DND-41 (cell line): ENCODE measurements around the gene BNC1.
"Not testable (repeated sequence)": the region's sequence is repeated elsewhere in the genome, so short reads cannot be mapped to it uniquely, and the experiment has no call there.

Experiments used
- ATAC-seq: fragments of 200-7000 bp; cut with Tn5 transposase; 3 replicates; pipeline ENCODE4 v1.9.1; 2021; ENCODE audit warnings: low read depth; ENCODE audit not compliant: insufficient read depth
- DNase-seq: peaks from one replicate; pipeline ENCODE4 v3.0.0-alpha.2; 2020
- H2AFZ ChIP-seq: 2 replicates; pipeline ENCODE4 v1.6.0; 2012; ENCODE audit warnings: low read depth, low read length
- H3K27ac ChIP-seq: 2 replicates; pipeline ENCODE4 v1.5.1; 2012; ENCODE audit warnings: low read length, inconsistent platforms
- H3K27me3 ChIP-seq: fragments of 200-600 bp; sonication (generic); 2 replicates; pipeline ENCODE4 v1.6.0; 2012; ENCODE audit warnings: low read length, mild to moderate bottlenecking, inconsistent platforms; ENCODE audit not compliant: insufficient read depth, poor library complexity
- H3K36me3 ChIP-seq: 2 replicates; pipeline ENCODE4 v1.5.1; 2012; ENCODE audit warnings: low read length, inconsistent platforms; ENCODE audit not compliant: insufficient read depth
- H3K4me1 ChIP-seq: 2 replicates; pipeline ENCODE4 v1.5.1; 2012; ENCODE audit warnings: mild to moderate bottlenecking, low read length; ENCODE audit not compliant: insufficient read depth
- H3K4me2 ChIP-seq: 2 replicates; pipeline ENCODE4 v1.6.0; 2012; ENCODE audit warnings: mild to moderate bottlenecking, moderate library complexity, low read length, inconsistent platforms; ENCODE audit not compliant: insufficient read depth
- H3K4me3 ChIP-seq, 2 experiments: fragments of 200-600 bp in 1 of 2; shearing (Covaris generic) in 1 of 2; 2 replicates each; pipeline ENCODE4 v1.5.1; 2012 to 2016; ENCODE audit warnings: inconsistent platforms in 2 of 2, low read length in 2 of 2, mild to moderate bottlenecking in 2 of 2, low read depth in 1 of 2, moderate library complexity in 1 of 2
- H3K79me2 ChIP-seq: 2 replicates; pipeline ENCODE4 v1.6.0; 2012; ENCODE audit warnings: low read length, inconsistent platforms; ENCODE audit not compliant: insufficient read depth
- H3K9ac ChIP-seq: 2 replicates; pipeline ENCODE4 v1.6.0; 2012; ENCODE audit warnings: low read depth, mild to moderate bottlenecking, inconsistent platforms, low read length, moderate library complexity
- H3K9me3 ChIP-seq: 2 replicates; pipeline ENCODE4 v1.5.1; 2012; ENCODE audit warnings: low read length, moderate library complexity, mild to moderate bottlenecking, inconsistent platforms; ENCODE audit not compliant: insufficient read depth, severe bottlenecking
- H4K20me1 ChIP-seq: 2 replicates; pipeline ENCODE4 v1.6.0; 2012; ENCODE audit warnings: low read length; ENCODE audit not compliant: insufficient read depth
- CTCF ChIP-seq: IDR thresholded peaks from 2 replicates; pipeline ENCODE4 v1.5.1; 2012; ENCODE audit warnings: borderline replicate concordance, low read length, moderate library complexity, mild to moderate bottlenecking; ENCODE audit not compliant: poor library complexity, severe bottlenecking; ENCODE audit errors: extremely low read depth
- EZH2 ChIP-seq: IDR thresholded peaks from 3 replicates; pipeline ENCODE4 v1.6.1; 2012; ENCODE audit warnings: borderline replicate concordance, low read depth, mild to moderate bottlenecking, moderate library complexity, low read length, inconsistent platforms; ENCODE audit not compliant: severe bottlenecking

The BNC1 gene

GRCh38 chr15:83270176-83270575 lies 14.3 kb downstream of the BNC1 start:
- DNase-seq (no peak), ATAC-seq (no peak)
- Histone ChIP-seq H3K4me1 (no peaks in the 10 kb centered on the region), H3K9me3 (no peaks in the 10 kb centered on the region), H2AFZ (no peak overlapping the region), H3K27ac (no peak overlapping the region), H3K79me2 (no peaks in the 10 kb centered on the region), H4K20me1 (no peaks in the 10 kb centered on the region), H3K27me3 (peaks cover 11% of the 10 kb centered on the region), H3K9ac (no peak overlapping the region), H3K4me3 (no peak overlapping the region), H3K4me2 (no peak overlapping the region), H3K36me3 (no peaks in the 10 kb centered on the region)
- no peak for TF ChIP-seq CTCF
- no peak for TF ChIP-seq EZH2

GRCh38 chr15:83268147-83268546 lies 16.3 kb downstream of the BNC1 start:
- Histone ChIP-seq H4K20me1 (no peaks in the 10 kb centered on the region), H2AFZ (no peak overlapping the region), H3K4me2 (no peak overlapping the region), H3K9me3 (no peaks in the 10 kb centered on the region), H3K36me3 (no peaks in the 10 kb centered on the region), H3K79me2 (no peaks in the 10 kb centered on the region), H3K9ac (no peak overlapping the region), H3K4me3 (no peak overlapping the region), H3K27ac (no peak overlapping the region), H3K27me3 (peaks cover 12% of the 10 kb centered on the region), H3K4me1 (no peaks in the 10 kb centered on the region)
- TF ChIP-seq EZH2 (no peak), CTCF (no peak)
- DNase-seq, result no peak
- no peak for ATAC-seq

- H3K27ac ChIP-seq, result no peak overlapping the region
- no peak overlapping the region for H2AFZ ChIP-seq
- H3K9me3 ChIP-seq, result no peaks in the 10 kb centered on the region
- H3K27me3 ChIP-seq, result peaks cover 12% of the 10 kb centered on the region
- no peaks in the 10 kb centered on the region for H3K79me2 ChIP-seq
- no peak overlapping the region for H3K9ac ChIP-seq
- no peak overlapping the region for H3K4me2 ChIP-seq
- no peak for ATAC-seq
- no peaks in the 10 kb centered on the region for H3K36me3 ChIP-seq
- H3K4me3 ChIP-seq, result no peak overlapping the region
- H3K4me1 ChIP-seq, result no peaks in the 10 kb centered on the region
- DNase-seq, result no peak
- H4K20me1 ChIP-seq, result no peaks in the 10 kb centered on the region
- TF ChIP-seq CTCF, result no peak
- no peak for TF ChIP-seq EZH2
Observed at GRCh38 chr15:83262594-83263315, 21.7 kb downstream of the BNC1 start.

- H3K27me3 ChIP-seq, result peaks cover 11% of the 10 kb centered on the region
- ATAC-seq, H3K36me3 ChIP-seq, H3K4me2 ChIP-seq, H2AFZ ChIP-seq, H3K9me3 ChIP-seq, H3K4me1 ChIP-seq, DNase-seq, H3K4me3 ChIP-seq, H3K79me2 ChIP-seq, H3K9ac ChIP-seq, H3K27ac ChIP-seq, H4K20me1 ChIP-seq: not testable (repeated sequence)
Observed at GRCh38 chr15:83262181-83262580, 22.3 kb downstream of the BNC1 start.
